HepG2 (cell line): ENCODE results near the gene ZDHHC16. TPM values are rescaled to one million over a fixed set of nuclear protein-coding genes. Genes with fewer than 3 reads are reported as not detected.

Experiments
- GTF2F1 ChIP-seq: fragments of 150-350 bp; IDR thresholded peaks from 2 replicates; pipeline ENCODE4 v1.6.1; 2014; ENCODE audit warnings: low read length
- KAT8 ChIP-seq: IDR thresholded peaks from 2 replicates; pipeline ENCODE4 v1.6.1; 2016; ENCODE audit warnings: missing genetic modification reagents, missing compliant biosample characterization
- LCORL ChIP-seq, 2 experiments: fragments of 450-650 bp in 1 of 2; sonication (generic) in 1 of 2; formaldehyde crosslinking in 1 of 2; IDR thresholded peaks; 2 replicates each; pipeline versions ENCODE4 v1.5.0 to v1.6.1; 2017 to 2020; ENCODE audit warnings: antibody characterized with exemption in 1 of 2, missing genetic modification reagents in 1 of 2
- MBNL3 ChIP-seq: fragments of 250-450 bp; sonication (Bioruptor Pico); conservative IDR thresholded peaks from 2 replicates; pipeline ENCODE4 v1.8.0; 2022; ENCODE audit warnings: mild to moderate bottlenecking, inconsistent platforms
- RAD21 ChIP-seq: fragments of 450-650 bp; formaldehyde crosslinking; IDR thresholded peaks from 2 replicates; pipeline ENCODE4 v1.5.0; 2020; ENCODE audit warnings: mild to moderate bottlenecking
- SKI ChIP-seq: fragments of 450-650 bp; IDR thresholded peaks from one replicate; pipeline ENCODE4 v1.6.1; 2018; ENCODE audit warnings: mild to moderate bottlenecking; ENCODE audit not compliant: partially characterized antibody
- YEATS4 ChIP-seq: sonication (generic); formaldehyde crosslinking; IDR thresholded peaks from 2 replicates; pipeline ENCODE4 v1.4.0; 2020; ENCODE audit warnings: missing genetic modification reagents, borderline replicate concordance
- ZFP36L1 ChIP-seq: sonication (generic); formaldehyde crosslinking; IDR thresholded peaks from 2 replicates; pipeline ENCODE4 v1.8.0; 2022; ENCODE audit warnings: mild to moderate bottlenecking, missing genetic modification reagents, moderate library complexity
- ZFP62 ChIP-seq: sonication (generic); formaldehyde crosslinking; IDR thresholded peaks from 2 replicates; pipeline ENCODE4 v1.4.0; 2020; ENCODE audit warnings: missing genetic modification reagents
- ZNF12 ChIP-seq: sonication (generic); formaldehyde crosslinking; IDR thresholded peaks from 2 replicates; pipeline ENCODE4 v1.5.0; 2020; ENCODE audit warnings: missing genetic modification reagents
- ZNF761 ChIP-seq: sonication (generic); formaldehyde crosslinking; conservative IDR thresholded peaks from 2 replicates; pipeline ENCODE4 v1.4.0; 2020; ENCODE audit warnings: mild to moderate bottlenecking, missing genetic modification reagents
- polyA plus RNA-seq, 8 experiments: library from polyadenylated mRNA; depleted of rRNA in 3 of 8; stranded (reverse) in 7 of 8; unstranded in 1 of 8; fragments of >200 nt; fragmentation: Illumina TruSeq in 4 of 8; extraction: Trizol in 4 of 8; gene quantifications; 2 replicates each; pipeline versions ENCODE4 v1.2.1 to v1.2.3, GENCODE V29; 2011 to 2016; ENCODE audit warnings: low read depth in 4 of 8, missing spikeins in 1 of 8, mixed read lengths in 1 of 8; ENCODE audit not compliant: insufficient read depth in 1 of 8
- total RNA-seq, 5 experiments: library from RNA; depleted of rRNA; stranded (reverse); fragments of >200 nt; fragmentation: Illumina TruSeq; extraction: Trizol; gene quantifications; 2 replicates each; pipeline ENCODE4 v1.2.3, GENCODE V29; 2016; ENCODE audit warnings: low read depth in 1 of 5
- TF ChIP-seq, protein P1 (sequence below): sonication (generic); formaldehyde crosslinking; IDR thresholded peaks from 2 replicates; pipeline ENCODE4 v1.5.1; 2020; ENCODE audit warnings: mild to moderate bottlenecking, missing genetic modification reagents, moderate library complexity
- TF ChIP-seq, protein P2 (sequence below): IDR thresholded peaks from 2 replicates; pipeline ENCODE4 v1.4.0; 2020; ENCODE audit warnings: mild to moderate bottlenecking, missing genetic modification reagents
- TF ChIP-seq, protein P3 (sequence below): sonication (generic); formaldehyde crosslinking; IDR thresholded peaks from 2 replicates; pipeline ENCODE4 v1.5.1; 2020; ENCODE audit warnings: missing genetic modification reagents, mild to moderate bottlenecking, borderline replicate concordance
- TF ChIP-seq, protein P4 (sequence below): IDR thresholded peaks from 2 replicates; pipeline ENCODE4 v1.6.1; 2016; ENCODE audit warnings: low read depth
- TF ChIP-seq, protein P5 (sequence below): sonication (generic); formaldehyde crosslinking; IDR thresholded peaks from 2 replicates; pipeline ENCODE4 v1.5.0; 2020; ENCODE audit warnings: mild to moderate bottlenecking, missing genetic modification reagents, borderline replicate concordance

The ZDHHC16 gene
- total and polyA plus RNA-seq, 2 of the 13 experiments (the other 11 are each of a cell fraction or from before 2014, with no cell fraction given) = 40.8 to 41.8 TPM

DNA sequence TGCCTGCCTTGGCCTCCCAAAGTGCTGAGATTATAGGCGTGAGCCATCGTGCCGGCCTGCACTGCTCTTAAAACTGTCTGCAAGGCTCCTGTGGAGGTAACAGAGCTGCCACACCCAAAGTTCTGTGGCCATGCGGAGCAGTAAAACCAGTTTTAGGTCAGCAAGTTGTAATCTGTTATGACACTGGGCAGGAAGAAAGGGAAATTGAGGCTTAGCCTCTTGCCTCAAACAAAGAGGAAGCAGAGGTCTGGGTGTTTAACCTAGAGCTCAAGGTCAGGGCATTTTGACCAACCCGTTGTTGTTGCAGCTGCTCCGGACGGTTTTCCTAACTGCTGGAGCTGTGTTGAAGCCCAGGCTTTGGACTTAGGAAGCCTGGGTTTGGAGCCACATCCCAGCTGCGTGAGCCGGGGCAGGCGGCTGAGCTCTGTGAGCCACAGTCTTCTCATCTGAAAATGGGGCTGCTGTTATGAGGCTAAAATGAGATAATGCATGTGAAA is 37.4 kb upstream of the ZDHHC16 start (continued):
- TF ChIP-seq, protein P1, sequence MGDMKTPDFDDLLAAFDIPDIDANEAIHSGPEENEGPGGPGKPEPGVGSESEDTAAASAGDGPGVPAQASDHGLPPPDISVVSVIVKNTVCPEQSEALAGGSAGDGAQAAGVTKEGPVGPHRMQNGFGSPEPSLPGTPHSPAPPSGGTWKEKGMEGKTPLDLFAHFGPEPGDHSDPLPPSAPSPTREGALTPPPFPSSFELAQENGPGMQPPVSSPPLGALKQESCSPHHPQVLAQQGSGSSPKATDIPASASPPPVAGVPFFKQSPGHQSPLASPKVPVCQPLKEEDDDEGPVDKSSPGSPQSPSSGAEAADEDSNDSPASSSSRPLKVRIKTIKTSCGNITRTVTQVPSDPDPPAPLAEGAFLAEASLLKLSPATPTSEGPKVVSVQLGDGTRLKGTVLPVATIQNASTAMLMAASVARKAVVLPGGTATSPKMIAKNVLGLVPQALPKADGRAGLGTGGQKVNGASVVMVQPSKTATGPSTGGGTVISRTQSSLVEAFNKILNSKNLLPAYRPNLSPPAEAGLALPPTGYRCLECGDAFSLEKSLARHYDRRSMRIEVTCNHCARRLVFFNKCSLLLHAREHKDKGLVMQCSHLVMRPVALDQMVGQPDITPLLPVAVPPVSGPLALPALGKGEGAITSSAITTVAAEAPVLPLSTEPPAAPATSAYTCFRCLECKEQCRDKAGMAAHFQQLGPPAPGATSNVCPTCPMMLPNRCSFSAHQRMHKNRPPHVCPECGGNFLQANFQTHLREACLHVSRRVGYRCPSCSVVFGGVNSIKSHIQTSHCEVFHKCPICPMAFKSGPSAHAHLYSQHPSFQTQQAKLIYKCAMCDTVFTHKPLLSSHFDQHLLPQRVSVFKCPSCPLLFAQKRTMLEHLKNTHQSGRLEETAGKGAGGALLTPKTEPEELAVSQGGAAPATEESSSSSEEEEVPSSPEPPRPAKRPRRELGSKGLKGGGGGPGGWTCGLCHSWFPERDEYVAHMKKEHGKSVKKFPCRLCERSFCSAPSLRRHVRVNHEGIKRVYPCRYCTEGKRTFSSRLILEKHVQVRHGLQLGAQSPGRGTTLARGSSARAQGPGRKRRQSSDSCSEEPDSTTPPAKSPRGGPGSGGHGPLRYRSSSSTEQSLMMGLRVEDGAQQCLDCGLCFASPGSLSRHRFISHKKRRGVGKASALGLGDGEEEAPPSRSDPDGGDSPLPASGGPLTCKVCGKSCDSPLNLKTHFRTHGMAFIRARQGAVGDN (CRISPR knock-in tag) = peak; percentile 78
- TF ChIP-seq, protein P2, sequence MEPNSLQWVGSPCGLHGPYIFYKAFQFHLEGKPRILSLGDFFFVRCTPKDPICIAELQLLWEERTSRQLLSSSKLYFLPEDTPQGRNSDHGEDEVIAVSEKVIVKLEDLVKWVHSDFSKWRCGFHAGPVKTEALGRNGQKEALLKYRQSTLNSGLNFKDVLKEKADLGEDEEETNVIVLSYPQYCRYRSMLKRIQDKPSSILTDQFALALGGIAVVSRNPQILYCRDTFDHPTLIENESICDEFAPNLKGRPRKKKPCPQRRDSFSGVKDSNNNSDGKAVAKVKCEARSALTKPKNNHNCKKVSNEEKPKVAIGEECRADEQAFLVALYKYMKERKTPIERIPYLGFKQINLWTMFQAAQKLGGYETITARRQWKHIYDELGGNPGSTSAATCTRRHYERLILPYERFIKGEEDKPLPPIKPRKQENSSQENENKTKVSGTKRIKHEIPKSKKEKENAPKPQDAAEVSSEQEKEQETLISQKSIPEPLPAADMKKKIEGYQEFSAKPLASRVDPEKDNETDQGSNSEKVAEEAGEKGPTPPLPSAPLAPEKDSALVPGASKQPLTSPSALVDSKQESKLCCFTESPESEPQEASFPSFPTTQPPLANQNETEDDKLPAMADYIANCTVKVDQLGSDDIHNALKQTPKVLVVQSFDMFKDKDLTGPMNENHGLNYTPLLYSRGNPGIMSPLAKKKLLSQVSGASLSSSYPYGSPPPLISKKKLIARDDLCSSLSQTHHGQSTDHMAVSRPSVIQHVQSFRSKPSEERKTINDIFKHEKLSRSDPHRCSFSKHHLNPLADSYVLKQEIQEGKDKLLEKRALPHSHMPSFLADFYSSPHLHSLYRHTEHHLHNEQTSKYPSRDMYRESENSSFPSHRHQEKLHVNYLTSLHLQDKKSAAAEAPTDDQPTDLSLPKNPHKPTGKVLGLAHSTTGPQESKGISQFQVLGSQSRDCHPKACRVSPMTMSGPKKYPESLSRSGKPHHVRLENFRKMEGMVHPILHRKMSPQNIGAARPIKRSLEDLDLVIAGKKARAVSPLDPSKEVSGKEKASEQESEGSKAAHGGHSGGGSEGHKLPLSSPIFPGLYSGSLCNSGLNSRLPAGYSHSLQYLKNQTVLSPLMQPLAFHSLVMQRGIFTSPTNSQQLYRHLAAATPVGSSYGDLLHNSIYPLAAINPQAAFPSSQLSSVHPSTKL = peak; percentile 54
- TF ChIP-seq, protein P3, sequence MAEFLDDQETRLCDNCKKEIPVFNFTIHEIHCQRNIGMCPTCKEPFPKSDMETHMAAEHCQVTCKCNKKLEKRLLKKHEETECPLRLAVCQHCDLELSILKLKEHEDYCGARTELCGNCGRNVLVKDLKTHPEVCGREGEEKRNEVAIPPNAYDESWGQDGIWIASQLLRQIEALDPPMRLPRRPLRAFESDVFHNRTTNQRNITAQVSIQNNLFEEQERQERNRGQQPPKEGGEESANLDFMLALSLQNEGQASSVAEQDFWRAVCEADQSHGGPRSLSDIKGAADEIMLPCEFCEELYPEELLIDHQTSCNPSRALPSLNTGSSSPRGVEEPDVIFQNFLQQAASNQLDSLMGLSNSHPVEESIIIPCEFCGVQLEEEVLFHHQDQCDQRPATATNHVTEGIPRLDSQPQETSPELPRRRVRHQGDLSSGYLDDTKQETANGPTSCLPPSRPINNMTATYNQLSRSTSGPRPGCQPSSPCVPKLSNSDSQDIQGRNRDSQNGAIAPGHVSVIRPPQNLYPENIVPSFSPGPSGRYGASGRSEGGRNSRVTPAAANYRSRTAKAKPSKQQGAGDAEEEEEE (CRISPR knock-in tag) = no peak
- TF ChIP-seq GTF2F1 (no peak), LCORL (IDR thresholded peaks at IDR 0.05) (no peak), LCORL (CRISPR knock-in tag; IDR thresholded peaks at IDR 0.05) (peak; percentile 73; the same call in 1 of the 2 replicates), ZNF761 (CRISPR knock-in tag) (0 out of 2 replicates have a peak, but pooled peaks have one; percentile 50), SKI (peak; percentile 7), KAT8 (CRISPR knock-in tag) (peak; percentile 47; the same call in 1 of the 2 replicates), ZFP62 (CRISPR knock-in tag) (no peak), ZFP36L1 (CRISPR knock-in tag) (no peak), YEATS4 (CRISPR knock-in tag) (0 out of 2 replicates have a peak, but pooled peaks have one; percentile 29), ZNF12 (CRISPR knock-in tag) (peak; percentile 87), MBNL3 (CRISPR knock-in tag) (no peak), RAD21 (no peak)
- TF ChIP-seq, protein P4, sequence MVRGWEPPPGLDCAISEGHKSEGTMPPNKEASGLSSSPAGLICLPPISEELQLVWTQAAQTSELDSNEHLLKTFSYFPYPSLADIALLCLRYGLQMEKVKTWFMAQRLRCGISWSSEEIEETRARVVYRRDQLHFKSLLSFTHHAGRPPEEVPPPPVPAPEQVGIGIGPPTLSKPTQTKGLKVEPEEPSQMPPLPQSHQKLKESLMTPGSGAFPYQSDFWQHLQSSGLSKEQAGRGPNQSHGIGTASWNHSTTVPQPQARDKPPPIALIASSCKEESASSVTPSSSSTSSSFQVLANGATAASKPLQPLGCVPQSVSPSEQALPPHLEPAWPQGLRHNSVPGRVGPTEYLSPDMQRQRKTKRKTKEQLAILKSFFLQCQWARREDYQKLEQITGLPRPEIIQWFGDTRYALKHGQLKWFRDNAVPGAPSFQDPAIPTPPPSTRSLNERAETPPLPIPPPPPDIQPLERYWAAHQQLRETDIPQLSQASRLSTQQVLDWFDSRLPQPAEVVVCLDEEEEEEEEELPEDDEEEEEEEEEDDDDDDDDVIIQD (CRISPR knock-in tag) = 0 out of 2 replicates have a peak, but pooled peaks have one; percentile 34
- TF ChIP-seq, protein P5, sequence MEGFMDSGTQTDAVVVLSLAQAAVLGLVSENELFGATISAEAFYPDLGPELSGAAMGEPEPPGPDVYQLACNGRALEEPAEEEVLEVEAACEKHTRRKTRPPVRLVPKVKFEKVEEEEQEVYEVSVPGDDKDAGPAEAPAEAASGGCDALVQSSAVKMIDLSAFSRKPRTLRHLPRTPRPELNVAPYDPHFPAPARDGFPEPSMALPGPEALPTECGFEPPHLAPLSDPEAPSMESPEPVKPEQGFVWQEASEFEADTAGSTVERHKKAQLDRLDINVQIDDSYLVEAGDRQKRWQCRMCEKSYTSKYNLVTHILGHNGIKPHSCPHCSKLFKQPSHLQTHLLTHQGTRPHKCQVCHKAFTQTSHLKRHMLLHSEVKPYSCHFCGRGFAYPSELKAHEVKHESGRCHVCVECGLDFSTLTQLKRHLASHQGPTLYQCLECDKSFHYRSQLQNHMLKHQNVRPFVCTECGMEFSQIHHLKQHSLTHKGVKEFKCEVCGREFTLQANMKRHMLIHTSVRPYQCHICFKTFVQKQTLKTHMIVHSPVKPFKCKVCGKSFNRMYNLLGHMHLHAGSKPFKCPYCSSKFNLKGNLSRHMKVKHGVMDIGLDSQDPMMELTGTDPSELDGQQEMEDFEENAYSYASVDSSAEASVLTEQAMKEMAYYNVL (CRISPR knock-in tag) = peak; percentile 71; the same call in 1 of the 2 replicates
